GM12878 (cell line): ENCODE measurements around the gene TMEM132D. TPM values are rescaled to one million over a fixed set of nuclear protein-coding genes. Genes with fewer than 3 reads are reported as not detected.

Source experiments
- ATAC-seq: fragments of 200-7000 bp; cut with Tn5 transposase; 3 replicates; pipeline ENCODE4 v1.9.1; 2020; ENCODE audit warnings: mild to moderate bottlenecking, moderate library complexity
- BruUV-seq: library from RNA; stranded (reverse); fragments of 400-500 nt; replicated peaks from 2 replicates; lab custom pipeline; 2021; lab: Mats Ljungman, UMichigan
- CTCF ChIA-PET: fragments of 300-600 bp; sonication (Branson Sonifier 250); formaldehyde crosslinking; extraction: SDS; loops from one replicate; lab custom pipeline; 2021; ENCODE audit warnings: inconsistent platforms; lab: Yijun Ruan, JAX
- POLR2A ChIA-PET: fragments of 350-600 bp; formaldehyde crosslinking; extraction: SDS; loops from one replicate; lab custom pipeline; 2021; ENCODE audit warnings: inconsistent platforms; lab: Charles Lee
- RAD21 ChIA-PET: fragments of 300-600 bp; sonication (Branson Sonifier 250); formaldehyde crosslinking; loops from one replicate; lab custom pipeline; 2023; ENCODE audit warnings: antibody characterized with exemption; ENCODE audit not compliant: unreplicated experiment; lab: Charles Lee
- SMC1A ChIA-PET: fragments of 300-600 bp; sonication (Branson Sonifier 250); formaldehyde crosslinking; loops from one replicate; lab custom pipeline; 2023; ENCODE audit not compliant: unreplicated experiment, uncharacterized antibody; lab: Charles Lee
- DNase-seq: peaks from one replicate; pipeline ENCODE4 v3.0.0-alpha.2; 2011; ENCODE audit warnings: low read depth, low spot score
- FAIRE-seq: peaks from 3 replicates; lab custom pipeline; 2011; peaks lifted over from hg19 to GRCh38; lab: Jason Lieb, UNC
- H2AFZ ChIP-seq: 2 replicates; pipeline ENCODE4 v1.6.0; 2011; ENCODE audit warnings: low read depth, low read length, control low read depth; ENCODE audit not compliant: control insufficient read depth
- H3K27ac ChIP-seq: 2 replicates; pipeline ENCODE4 v1.5.1; 2011; ENCODE audit warnings: control low read depth; ENCODE audit not compliant: control insufficient read depth, insufficient read depth
- H3K27me3 ChIP-seq, 2 experiments: replicated peaks in 1 of 2; 2 replicates each; pipeline versions ENCODE4 v1.6.0 to v1.6.1; 2011; ENCODE audit warnings: low read length in 1 of 2; ENCODE audit not compliant: control insufficient read depth in 2 of 2, insufficient read depth in 2 of 2
- H3K36me3 ChIP-seq, 2 experiments: 2 replicates each; pipeline ENCODE4 v1.5.1; 2011; ENCODE audit warnings: low read length in 1 of 2; ENCODE audit not compliant: control insufficient read depth in 2 of 2, insufficient read depth in 2 of 2
- H3K4me1 ChIP-seq: 2 replicates; pipeline ENCODE4 v1.6.1; 2011; ENCODE audit warnings: mild to moderate bottlenecking, low read length, moderate library complexity, mixed read lengths; ENCODE audit not compliant: control insufficient read depth, insufficient read depth
- H3K4me2 ChIP-seq: 2 replicates; pipeline ENCODE4 v1.6.0; 2011; ENCODE audit warnings: control low read depth; ENCODE audit not compliant: control insufficient read depth, insufficient read depth
- H3K4me3 ChIP-seq: fragments of 200-600 bp; sonication (generic); 2 replicates; pipeline ENCODE4 v1.5.1; 2016
- H3K79me2 ChIP-seq: 2 replicates; pipeline ENCODE4 v1.6.0; 2011; ENCODE audit warnings: low read length; ENCODE audit not compliant: control insufficient read depth, insufficient read depth
- H3K9ac ChIP-seq: 2 replicates; pipeline ENCODE4 v1.8.0; 2011; ENCODE audit warnings: low read length, control low read depth, mixed read lengths; ENCODE audit not compliant: control insufficient read depth, insufficient read depth
- H3K9me3 ChIP-seq: replicated peaks from 3 replicates; pipeline ENCODE4 v1.5.1; 2011; ENCODE audit warnings: mild to moderate bottlenecking, low read length; ENCODE audit not compliant: control insufficient read depth, insufficient read depth
- H4K20me1 ChIP-seq: 2 replicates; pipeline ENCODE4 v1.6.0; 2011; ENCODE audit not compliant: control insufficient read depth, insufficient read depth
- BHLHE40 ChIP-seq, 2 experiments: fragments of 450-650 bp in 1 of 2; IDR thresholded peaks; 2 replicates each; pipeline ENCODE4 v1.6.1; 2011 to 2017; ENCODE audit warnings: low read depth in 2 of 2, borderline replicate concordance in 1 of 2, improper control_type of control experiment in 1 of 2, low read length in 1 of 2, mild to moderate bottlenecking in 1 of 2
- CEBPB ChIP-seq, 2 experiments: fragments of 150-350 bp in 1 of 2; IDR thresholded peaks; 2 replicates each; pipeline ENCODE4 v1.6.1; 2012 to 2014; ENCODE audit warnings: low read depth in 2 of 2, low read length in 2 of 2, borderline replicate concordance in 1 of 2, inconsistent platforms in 1 of 2
- E4F1 ChIP-seq: fragments of 450-650 bp; IDR thresholded peaks from 2 replicates; pipeline ENCODE4 v1.6.1; 2018; ENCODE audit warnings: borderline replicate concordance, mild to moderate bottlenecking; ENCODE audit not compliant: partially characterized antibody
- FOXK2 ChIP-seq: fragments of 450-650 bp; IDR thresholded peaks from 2 replicates; pipeline ENCODE4 v1.6.1; 2017; ENCODE audit warnings: mild to moderate bottlenecking, moderate library complexity
- FOXM1 ChIP-seq: IDR thresholded peaks from 2 replicates; pipeline ENCODE4 v1.6.1; 2012; ENCODE audit warnings: low read depth, mild to moderate bottlenecking, inconsistent platforms, low read length, moderate library complexity
- HCFC1 ChIP-seq: fragments of 150-350 bp; IDR thresholded peaks from 2 replicates; pipeline ENCODE4 v1.6.1; 2014; ENCODE audit warnings: low read length
- IKZF2 ChIP-seq, 2 experiments: fragments of 450-650 bp; IDR thresholded peaks; 2 replicates each; pipeline ENCODE4 v1.6.1; 2017; ENCODE audit warnings: mild to moderate bottlenecking in 2 of 2, moderate library complexity in 2 of 2
- IRF4 ChIP-seq: IDR thresholded peaks from 2 replicates; pipeline ENCODE4 v1.6.1; 2011; ENCODE audit warnings: low read depth, low read length
- JUNB ChIP-seq: IDR thresholded peaks from 2 replicates; pipeline ENCODE4 v1.6.1; 2016; ENCODE audit warnings: antibody characterized with exemption, mild to moderate bottlenecking
- KDM1A ChIP-seq: fragments of 200-600 bp; sonication (generic); IDR thresholded peaks from 2 replicates; pipeline ENCODE4 v1.6.1; 2016; ENCODE audit warnings: borderline replicate concordance
- RB1 ChIP-seq: fragments of 450-650 bp; formaldehyde crosslinking; IDR thresholded peaks from 2 replicates; pipeline ENCODE4 v1.6.1; 2017; ENCODE audit warnings: mild to moderate bottlenecking, borderline replicate concordance
- SKIL ChIP-seq: fragments of 450-650 bp; IDR thresholded peaks from 2 replicates; pipeline ENCODE4 v1.6.1; 2017; ENCODE audit warnings: mild to moderate bottlenecking, low read depth, inconsistent platforms; ENCODE audit not compliant: poor library complexity, severe bottlenecking
- WRNIP1 ChIP-seq: IDR thresholded peaks from 2 replicates; pipeline ENCODE4 v1.6.1; 2011; ENCODE audit warnings: low read depth, low read length, improper control_type of control experiment, borderline replicate concordance
- WGBS: methylation state at CpG from one replicate; pipeline ENCODE4 v1.1.6; 2016; ENCODE audit warnings: low lambda C conversion rate; ENCODE audit not compliant: insufficient replicate concordance, insufficient coverage; ENCODE audit errors: missing lambda C conversion rate; 5-methylcytosine and 5-hydroxymethylcytosine counted together
- in situ Hi-C: fragments of 300-500 bp; cut with MboI; formaldehyde crosslinking; loops from 9 replicates; pipeline ENCODE4 v1.14.3; 2018; ENCODE audit warnings: mixed read lengths
- intact Hi-C: fragments of 100-400 bp; cut with micrococcal nuclease; formaldehyde crosslinking; loops from one replicate; pipeline ENCODE4 v1.14.2; 2022; ENCODE audit not compliant: unreplicated experiment
- polyA plus RNA-seq, 11 experiments: library from polyadenylated mRNA; depleted of rRNA in 4 of 11; unstranded in 6 of 11; stranded (reverse) in 5 of 11; fragments of >200 nt; fragmentation: Nextera tagmentation in 4 of 11; fragmentation: Illumina TruSeq in 1 of 11; extraction: Ambion mirVana in 4 of 11; extraction: Trizol in 1 of 11; gene quantifications; 1 replicate in 1 of 11; 2 replicates in 10 of 11; pipeline versions ENCODE4 v1.2.1 to v1.2.3, GENCODE V29; 2011 to 2016; ENCODE audit warnings: inconsistent platforms in 2 of 11, missing spikeins in 2 of 11, low read depth in 1 of 11
- total RNA-seq, 4 experiments: library from RNA; depleted of rRNA in 3 of 4; stranded (reverse); fragments of >200 nt in 3 of 4; fragmentation: Illumina TruSeq in 1 of 4; extraction: Trizol in 1 of 4; gene quantifications; 2 replicates each; pipeline versions ENCODE4 v1.2.1 to v1.2.3, GENCODE V29; 2013 to 2021

Gene TMEM132D
- total and polyA plus RNA-seq, 10 of the 15 experiments (the other 5 are each of a cell fraction or from before 2014, with no cell fraction given): under 0.01 to 0.12 (median 0.02) TPM; not detected in 3

GRCh38 chr12:129827866-129828384 is 75.9 kb downstream of the TMEM132D start:
- CTCF ChIA-PET: no interaction called here
- in situ Hi-C loops: no loop called here
- H3K4me2 ChIP-seq: no peak overlapping the region
- H3K4me3 ChIP-seq: no peak overlapping the region
- WGBS: 45% methylated on average over 2 of the region's 2 CpGs
- H3K27me3 ChIP-seq: no peaks in the 10 kb centered on the region
- no peaks in the 10 kb centered on the region for H3K79me2 ChIP-seq
- SMC1A ChIA-PET: no interaction called here
- ATAC-seq: no peak
- no peaks in the 10 kb centered on the region for H3K4me1 ChIP-seq
- no peaks in the 10 kb centered on the region for H3K36me3 ChIP-seq
- no peak overlapping the region for H3K27ac ChIP-seq
- no TSS peak for BruUV-seq
- H3K9ac ChIP-seq: no peak overlapping the region
- TF ChIP-seq FOXM1 (no peak), IKZF2 (IDR thresholded peaks at IDR 0.05) (no peak), E4F1 (no peak), FOXK2 (no peak), WRNIP1 (no peak), HCFC1 (no peak), KDM1A (no peak), RB1 (no peak), JUNB (no peak), SKIL (no peak), CEBPB (IDR thresholded peaks at IDR 0.05; ENCODE audit: borderline replicate concordance in 1 of 2, low read depth in 2 of 2, low read length in 2 of 2) (no peak), BHLHE40 (IDR thresholded peaks at IDR 0.05; ENCODE audit: borderline replicate concordance in 1 of 2, low read depth in 2 of 2, low read length in 1 of 2) (no peak), IRF4 (no peak)
- DNase-seq: no peak
- H4K20me1 ChIP-seq: no peaks in the 10 kb centered on the region
- no peak for FAIRE-seq
- POLR2A ChIA-PET: no interaction called here
- no peaks in the 10 kb centered on the region; the same call in 2 of the 3 replicates for H3K9me3 ChIP-seq
- intact Hi-C loops: no loop called here
- no peak overlapping the region for H2AFZ ChIP-seq
- RAD21 ChIA-PET: no interaction called here
